Esophagus squamous epithelium (tissue), 4 donors: Measurements from ENCODE around the gene LMOD1.

Experiments used
- POLR2A ChIP-seq, 4 donors: fragments of 450-650 bp; IDR thresholded peaks; one replicate each; pipeline ENCODE4 v1.6.1; 2017; ENCODE audit warnings: antibody characterized with exemption in 4 of 4, mild to moderate bottlenecking in 4 of 4, moderate library complexity in 3 of 4
- TF ChIP-seq, protein P1 (sequence below), 6 experiments: fragments of 450-650 bp in 4 of 6; fragments of 200-600 bp in 2 of 6; sonication (generic) in 2 of 6; IDR thresholded peaks; one replicate each; pipeline ENCODE4 v1.5.1; 2016 to 2019; ENCODE audit warnings: antibody characterized with exemption in 6 of 6, mild to moderate bottlenecking in 4 of 6, moderate library complexity in 4 of 6

DNA sequence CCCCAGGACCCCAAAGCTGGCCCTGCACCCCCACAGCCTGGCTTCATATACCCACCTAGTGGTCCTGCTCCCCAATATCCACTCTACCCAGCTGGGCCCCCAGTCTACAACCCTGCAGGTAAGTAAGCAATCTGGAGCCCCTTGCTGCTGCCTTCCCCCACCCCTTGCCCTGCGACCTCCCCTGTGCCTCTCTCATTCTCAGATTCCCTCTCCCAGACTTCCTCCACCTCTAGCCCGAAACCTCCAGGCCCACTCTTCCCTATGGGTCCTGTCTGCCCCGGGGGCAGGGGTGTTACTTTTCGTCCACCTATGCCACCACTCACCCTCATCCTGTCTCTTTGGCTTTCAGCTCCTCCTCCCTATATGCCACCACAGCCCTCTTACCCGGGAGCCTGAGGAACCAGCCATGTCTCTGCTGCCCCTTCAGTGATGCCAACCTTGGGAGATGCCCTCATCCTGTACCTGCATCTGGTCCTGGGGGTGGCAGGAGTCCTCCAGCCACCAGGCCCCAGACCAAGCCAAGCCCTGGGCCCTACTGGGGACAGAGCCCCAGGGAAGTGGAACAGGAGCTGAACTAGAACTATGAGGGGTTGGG is 54.8 kb downstream of the LMOD1 start:
- TF ChIP-seq, protein P1, sequence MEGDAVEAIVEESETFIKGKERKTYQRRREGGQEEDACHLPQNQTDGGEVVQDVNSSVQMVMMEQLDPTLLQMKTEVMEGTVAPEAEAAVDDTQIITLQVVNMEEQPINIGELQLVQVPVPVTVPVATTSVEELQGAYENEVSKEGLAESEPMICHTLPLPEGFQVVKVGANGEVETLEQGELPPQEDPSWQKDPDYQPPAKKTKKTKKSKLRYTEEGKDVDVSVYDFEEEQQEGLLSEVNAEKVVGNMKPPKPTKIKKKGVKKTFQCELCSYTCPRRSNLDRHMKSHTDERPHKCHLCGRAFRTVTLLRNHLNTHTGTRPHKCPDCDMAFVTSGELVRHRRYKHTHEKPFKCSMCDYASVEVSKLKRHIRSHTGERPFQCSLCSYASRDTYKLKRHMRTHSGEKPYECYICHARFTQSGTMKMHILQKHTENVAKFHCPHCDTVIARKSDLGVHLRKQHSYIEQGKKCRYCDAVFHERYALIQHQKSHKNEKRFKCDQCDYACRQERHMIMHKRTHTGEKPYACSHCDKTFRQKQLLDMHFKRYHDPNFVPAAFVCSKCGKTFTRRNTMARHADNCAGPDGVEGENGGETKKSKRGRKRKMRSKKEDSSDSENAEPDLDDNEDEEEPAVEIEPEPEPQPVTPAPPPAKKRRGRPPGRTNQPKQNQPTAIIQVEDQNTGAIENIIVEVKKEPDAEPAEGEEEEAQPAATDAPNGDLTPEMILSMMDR (IDR thresholded peaks at IDR 0.05): no peak
- no peak for TF ChIP-seq POLR2A (IDR thresholded peaks at IDR 0.05)
